HL-60 (cell line): ENCODE data around the gene DLX4.

Source experiments
- CTCF ChIP-seq: IDR thresholded peaks from one replicate; pipeline ENCODE4 v1.5.1; 2011; ENCODE audit warnings: low read length, control low read depth, inconsistent platforms; ENCODE audit not compliant: insufficient read depth
- REST ChIP-seq: IDR thresholded peaks from 2 replicates; pipeline ENCODE4 v1.6.1; 2012; ENCODE audit warnings: low read depth; ENCODE audit not compliant: insufficient replicate concordance

- TF ChIP-seq CTCF (no peak), REST (no peak)
These were observed 23.4 kb downstream of the DLX4 start for GRCh38 chr17:49992191-49992932.
